Middle frontal gyrus (tissue), 1 donor: ENCODE results near the gene PLCH1.

ENCODE experiments used
- DNase-seq: peaks from one replicate; pipeline ENCODE4 v3.0.0-alpha.2; 2015; ENCODE audit warnings: low spot score; ENCODE audit errors: extremely low spot score

The PLCH1 gene

GRCh38 chr3:155352900-155353490, 391.9 kb downstream of the PLCH1 start:
- DNase-seq, result peak; percentile 53

GRCh38 chr3:155350571-155350970, 394.3 kb downstream of the PLCH1 start:
- no peak for DNase-seq

GRCh38 chr3:155347901-155348300, 397.0 kb downstream of the PLCH1 start:
- no peak for DNase-seq

- no peak for DNase-seq
These were observed 402.5 kb downstream of the PLCH1 start for GRCh38 chr3:155342344-155342743.

GRCh38 chr3:155339052-155339451, 405.8 kb downstream of the PLCH1 start:
- no peak for DNase-seq

- DNase-seq, result no peak
These were observed 409.0 kb downstream of the PLCH1 start for GRCh38 chr3:155335724-155336354.

GRCh38 chr3:155334914-155335723, 409.8 kb downstream of the PLCH1 start:
- no peak for DNase-seq

GRCh38 chr3:155334215-155334913, 410.5 kb downstream of the PLCH1 start:
- DNase-seq, result no peak

GRCh38 chr3:155332716-155333115, 412.2 kb downstream of the PLCH1 start:
- DNase-seq, result no peak

- DNase-seq, result no peak
These were observed 413.8 kb downstream of the PLCH1 start for GRCh38 chr3:155331078-155331477.

GRCh38 chr3:155330370-155330769, 414.5 kb downstream of the PLCH1 start:
- DNase-seq, result no peak

- DNase-seq, result no peak
These were observed 415.3 kb downstream of the PLCH1 start for GRCh38 chr3:155329513-155330048.

GRCh38 chr3:155327871-155328270, 417.0 kb downstream of the PLCH1 start:
- no peak for DNase-seq

GRCh38 chr3:155327430-155327829, 417.4 kb downstream of the PLCH1 start:
- DNase-seq, result no peak

- DNase-seq, result no peak
These were observed 418.0 kb downstream of the PLCH1 start for GRCh38 chr3:155326901-155327300.

GRCh38 chr3:155326244-155326643, 418.6 kb downstream of the PLCH1 start:
- DNase-seq, result no peak
